Neural progenitor cell (in vitro differentiated cells): ENCODE results near the gene PPIA. TPM values are rescaled to one million over a fixed set of nuclear protein-coding genes. Genes with fewer than 3 reads are reported as not detected.
A peak's percentile ranks its signal among the peaks of the same experiment; 100 is the strongest.

Source experiments
- DNase-seq: peaks from one replicate; pipeline ENCODE4 v3.0.0-alpha.2; 2016; ENCODE audit warnings: low spot score
- H2AFZ ChIP-seq: fragments of 200-600 bp; sonication (generic); replicated peaks from 2 replicates; pipeline ENCODE4 v1.6.1; 2016; ENCODE audit warnings: antibody characterized with exemption
- H3F3A ChIP-seq: fragments of 200-600 bp; sonication (generic); 2 replicates; pipeline ENCODE4 v1.6.1; 2016; ENCODE audit warnings: antibody characterized with exemption, low read depth
- H3K27ac ChIP-seq: fragments of 200-600 bp; sonication (generic); 2 replicates; pipeline ENCODE4 v1.5.1; 2016; ENCODE audit warnings: mild to moderate bottlenecking
- H3K27me3 ChIP-seq: fragments of 200-600 bp; sonication (generic); 2 replicates; pipeline ENCODE4 v1.6.1; 2016; ENCODE audit warnings: mild to moderate bottlenecking, moderate library complexity
- H3K36me3 ChIP-seq: fragments of 200-600 bp; sonication (generic); 2 replicates; pipeline ENCODE4 v1.5.1; 2016
- H3K4me1 ChIP-seq: fragments of 200-600 bp; sonication (generic); 2 replicates; pipeline ENCODE4 v1.6.1; 2016; ENCODE audit warnings: mixed run types
- H3K4me2 ChIP-seq: fragments of 200-600 bp; sonication (generic); 2 replicates; pipeline ENCODE4 v1.6.1; 2016
- H3K4me3 ChIP-seq: fragments of 200-600 bp; sonication (generic); 2 replicates; pipeline ENCODE4 v1.5.1; 2016
- H3K79me2 ChIP-seq: fragments of 200-600 bp; sonication (generic); 2 replicates; pipeline ENCODE4 v1.6.1; 2016; ENCODE audit warnings: low read depth
- H3K9ac ChIP-seq: fragments of 200-600 bp; sonication (generic); 2 replicates; pipeline ENCODE4 v1.6.1; 2016
- H3K9me3 ChIP-seq: fragments of 200-600 bp; sonication (generic); 2 replicates; pipeline ENCODE4 v1.5.1; 2016; ENCODE audit warnings: low read depth
- H4K20me1 ChIP-seq: fragments of 200-600 bp; sonication (generic); 2 replicates; pipeline ENCODE4 v1.6.1; 2016; ENCODE audit warnings: low read depth
- H3K27ac Mint-ChIP-seq: 3 replicates; pipeline ENCODE4 v1.8.0; 2021; ENCODE audit warnings: mixed read lengths
- H3K27me3 Mint-ChIP-seq: 2 replicates; pipeline ENCODE4 v1.8.0; 2022; ENCODE audit warnings: low read depth, mild to moderate bottlenecking, inconsistent platforms, moderate library complexity, mixed read lengths; ENCODE audit not compliant: insufficient read depth
- H3K36me3 Mint-ChIP-seq: 3 replicates; pipeline ENCODE4 v1.8.0; 2021; ENCODE audit warnings: mixed read lengths
- H3K4me1 Mint-ChIP-seq: 3 replicates; pipeline ENCODE4 v1.8.0; 2021; ENCODE audit warnings: mixed read lengths
- H3K4me3 Mint-ChIP-seq: 3 replicates; pipeline ENCODE4 v1.8.0; 2021; ENCODE audit warnings: mild to moderate bottlenecking, moderate library complexity, mixed read lengths
- H3K9me3 Mint-ChIP-seq: 3 replicates; pipeline ENCODE4 v1.8.0; 2020; ENCODE audit warnings: mixed read lengths
- EZH2 ChIP-seq: fragments of 200-600 bp; sonication (generic); IDR thresholded peaks from 2 replicates; pipeline ENCODE4 v1.6.1; 2017; ENCODE audit warnings: antibody characterized with exemption, mild to moderate bottlenecking, moderate library complexity
- EZH2phosphoT487 ChIP-seq: fragments of 200-600 bp; sonication (generic); IDR thresholded peaks from 2 replicates; pipeline ENCODE4 v1.6.1; 2017; ENCODE audit warnings: antibody characterized with exemption
- total RNA-seq: library from RNA; depleted of rRNA; stranded (reverse); fragments of >200 nt; gene quantifications from 2 replicates; pipeline ENCODE4 v1.2.3, GENCODE V29; 2015; ENCODE audit warnings: low replicate concordance
- TF ChIP-seq, protein P1 (sequence below): fragments of 200-600 bp; sonication (generic); IDR thresholded peaks from 2 replicates; pipeline ENCODE4 v1.5.1; 2017; ENCODE audit warnings: antibody characterized with exemption, mild to moderate bottlenecking

The PPIA gene
- total RNA-seq, 1 donor from 2014 or later, result 2,932 TPM

DNA sequence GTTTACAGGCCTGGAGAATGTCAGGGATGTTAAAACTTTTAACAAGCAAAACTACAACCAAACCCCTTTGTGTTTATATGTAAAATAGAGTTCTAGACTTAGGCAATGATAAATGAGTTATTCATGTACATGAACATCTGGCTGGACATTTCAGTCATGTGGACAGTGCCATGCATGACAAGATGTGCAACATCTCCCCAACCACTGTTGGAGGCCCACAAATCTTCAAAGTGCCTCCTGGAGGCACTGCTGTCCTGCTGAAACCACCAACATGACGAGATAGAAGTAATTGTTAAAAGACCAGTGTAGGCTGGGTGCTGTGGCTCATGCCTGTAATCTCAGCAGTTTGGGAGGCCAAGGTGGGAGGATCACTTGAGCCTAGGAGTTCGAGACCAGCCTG lies 18.4 kb downstream of the PPIA start:
- no peak overlapping the region for H3K4me3 Mint-ChIP-seq
- no peaks in the 10 kb centered on the region for H3F3A ChIP-seq
- no peaks in the 10 kb centered on the region for H3K36me3 Mint-ChIP-seq
- no peaks in the 10 kb centered on the region for H3K79me2 ChIP-seq
- no peak overlapping the region for H2AFZ ChIP-seq
- no peak overlapping the region for H3K4me2 ChIP-seq
- no peak overlapping the region for H3K4me3 ChIP-seq
- no peaks in the 10 kb centered on the region for H3K4me1 Mint-ChIP-seq
- H3K27me3 ChIP-seq, result no peaks in the 10 kb centered on the region
- H3K27me3 Mint-ChIP-seq, result no peaks in the 10 kb centered on the region
- H3K9me3 ChIP-seq, result no peaks in the 10 kb centered on the region
- H3K27ac Mint-ChIP-seq, result no peak overlapping the region
- no peak for DNase-seq
- no peaks in the 10 kb centered on the region for H3K36me3 ChIP-seq
- no peaks in the 10 kb centered on the region for H3K9me3 Mint-ChIP-seq
- H4K20me1 ChIP-seq, result no peaks in the 10 kb centered on the region
- H3K9ac ChIP-seq, result no peak overlapping the region
- H3K27ac ChIP-seq, result no peak overlapping the region
- no peaks in the 10 kb centered on the region for H3K4me1 ChIP-seq
- no peak for TF ChIP-seq EZH2phosphoT487
- TF ChIP-seq, protein P1, sequence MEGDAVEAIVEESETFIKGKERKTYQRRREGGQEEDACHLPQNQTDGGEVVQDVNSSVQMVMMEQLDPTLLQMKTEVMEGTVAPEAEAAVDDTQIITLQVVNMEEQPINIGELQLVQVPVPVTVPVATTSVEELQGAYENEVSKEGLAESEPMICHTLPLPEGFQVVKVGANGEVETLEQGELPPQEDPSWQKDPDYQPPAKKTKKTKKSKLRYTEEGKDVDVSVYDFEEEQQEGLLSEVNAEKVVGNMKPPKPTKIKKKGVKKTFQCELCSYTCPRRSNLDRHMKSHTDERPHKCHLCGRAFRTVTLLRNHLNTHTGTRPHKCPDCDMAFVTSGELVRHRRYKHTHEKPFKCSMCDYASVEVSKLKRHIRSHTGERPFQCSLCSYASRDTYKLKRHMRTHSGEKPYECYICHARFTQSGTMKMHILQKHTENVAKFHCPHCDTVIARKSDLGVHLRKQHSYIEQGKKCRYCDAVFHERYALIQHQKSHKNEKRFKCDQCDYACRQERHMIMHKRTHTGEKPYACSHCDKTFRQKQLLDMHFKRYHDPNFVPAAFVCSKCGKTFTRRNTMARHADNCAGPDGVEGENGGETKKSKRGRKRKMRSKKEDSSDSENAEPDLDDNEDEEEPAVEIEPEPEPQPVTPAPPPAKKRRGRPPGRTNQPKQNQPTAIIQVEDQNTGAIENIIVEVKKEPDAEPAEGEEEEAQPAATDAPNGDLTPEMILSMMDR, result no peak
- TF ChIP-seq EZH2, result no peak

DNA sequence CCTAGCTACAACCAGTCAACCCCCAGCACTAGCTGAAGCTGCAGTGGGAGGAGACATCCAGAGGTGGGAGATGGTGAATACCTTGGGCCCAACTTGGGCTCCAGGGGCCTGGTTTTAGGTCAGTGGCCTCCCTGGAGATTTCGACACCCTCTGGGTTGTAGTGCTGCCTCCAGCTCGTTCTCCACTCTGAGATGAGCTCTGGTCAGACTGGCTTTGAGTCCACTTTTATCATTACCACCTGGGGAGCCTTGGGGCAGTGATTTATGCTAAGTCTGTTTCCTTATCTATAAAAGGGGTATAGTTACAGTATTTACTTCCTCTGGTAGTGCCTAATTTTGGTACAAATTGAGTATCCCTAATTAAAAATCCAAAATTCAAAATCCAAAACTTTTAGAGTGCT lies 22.8 kb downstream of the PPIA start:
- Mint-ChIP-seq H3K27me3 (peaks cover 7% of the 10 kb centered on the region), H3K4me3 (no peak overlapping the region), H3K4me1 (no peaks in the 10 kb centered on the region), H3K36me3 (peaks cover 6% of the 10 kb centered on the region), H3K27ac (no peak overlapping the region), H3K9me3 (no peaks in the 10 kb centered on the region)
- Histone ChIP-seq H4K20me1 (no peaks in the 10 kb centered on the region), H3F3A (no peaks in the 10 kb centered on the region), H3K36me3 (no peaks in the 10 kb centered on the region), H3K4me1 (no peaks in the 10 kb centered on the region), H3K79me2 (no peaks in the 10 kb centered on the region), H2AFZ (no peak overlapping the region), H3K9ac (no peak overlapping the region), H3K4me3 (no peak overlapping the region), H3K9me3 (no peaks in the 10 kb centered on the region), H3K4me2 (no peak overlapping the region), H3K27ac (no peak overlapping the region), H3K27me3 (no peaks in the 10 kb centered on the region)
- DNase-seq, result no peak
- TF ChIP-seq, protein P1, result no peak

GRCh38 chr7:44823255-44823781 lies 26.8 kb downstream of the PPIA start:
- H3K4me3 Mint-ChIP-seq, result no peak overlapping the region
- Histone ChIP-seq H3K4me3 (no peak overlapping the region), H4K20me1 (peaks cover 3% of the 10 kb centered on the region), H3K36me3 (no peaks in the 10 kb centered on the region), H3K9me3 (no peaks in the 10 kb centered on the region), H3K9ac (no peak overlapping the region), H3F3A (peaks cover 25% of the 10 kb centered on the region), H3K4me1 (no peaks in the 10 kb centered on the region), H2AFZ (no peak overlapping the region), H3K27ac (no peak overlapping the region), H3K27me3 (no peaks in the 10 kb centered on the region), H3K79me2 (no peaks in the 10 kb centered on the region), H3K4me2 (no peak overlapping the region)
- H3K36me3 Mint-ChIP-seq, result peaks cover 15% of the 10 kb centered on the region
- DNase-seq, result no peak
- peaks cover 10% of the 10 kb centered on the region for H3K27me3 Mint-ChIP-seq
- TF ChIP-seq EZH2phosphoT487, result no peak
- TF ChIP-seq, protein P1, result no peak
- TF ChIP-seq EZH2, result no peak
- H3K27ac Mint-ChIP-seq, result peak overlapping the region; percentile 54
- no peaks in the 10 kb centered on the region for H3K9me3 Mint-ChIP-seq
- H3K4me1 Mint-ChIP-seq, result no peaks in the 10 kb centered on the region
